Progenitor cell of endocrine pancreas (in vitro differentiated cells): ENCODE measurements around the gene NRN1L. TPM values are rescaled to one million over a fixed set of nuclear protein-coding genes. Genes with fewer than 3 reads are reported as not detected.
"Not testable (repeated sequence)": the region's sequence is repeated elsewhere in the genome, so short reads cannot be mapped to it uniquely, and the experiment has no call there.

ENCODE experiments used
- DNase-seq: peaks from one replicate; pipeline ENCODE4 v3.0.0; 2021; ENCODE audit warnings: low spot score; ENCODE audit not compliant: unreplicated experiment
- H3K27ac Mint-ChIP-seq: 2 replicates; pipeline ENCODE4 v1.8.0; 2021; ENCODE audit warnings: mild to moderate bottlenecking, moderate library complexity, mixed read lengths
- H3K27me3 Mint-ChIP-seq: 2 replicates; pipeline ENCODE4 v1.8.0; 2021; ENCODE audit warnings: mixed read lengths
- H3K36me3 Mint-ChIP-seq: 2 replicates; pipeline ENCODE4 v1.8.0; 2022; ENCODE audit warnings: mixed read lengths; ENCODE audit not compliant: insufficient read depth
- H3K4me1 Mint-ChIP-seq: 2 replicates; pipeline ENCODE4 v1.8.0; 2021; ENCODE audit warnings: low read depth, mixed read lengths
- H3K4me3 Mint-ChIP-seq: 2 replicates; pipeline ENCODE4 v1.8.0; 2021; ENCODE audit warnings: low read depth, mild to moderate bottlenecking, moderate library complexity, mixed read lengths
- H3K9me3 Mint-ChIP-seq: 2 replicates; pipeline ENCODE4 v1.8.0; 2021; ENCODE audit warnings: low read depth, mixed read lengths
- CTCF ChIP-seq: fragments of 200-600 bp; sonication (generic); IDR thresholded peaks from one replicate; pipeline ENCODE4 v1.5.0; 2021; ENCODE audit warnings: antibody characterized with exemption, mild to moderate bottlenecking; ENCODE audit not compliant: unreplicated experiment
- total RNA-seq: library from RNA; stranded (reverse); gene quantifications from 2 replicates; pipeline ENCODE4 v1.2.1, GENCODE V29; 2021

NRN1L gene
- total RNA-seq, 1 donor from 2014 or later, result not detected

DNA sequence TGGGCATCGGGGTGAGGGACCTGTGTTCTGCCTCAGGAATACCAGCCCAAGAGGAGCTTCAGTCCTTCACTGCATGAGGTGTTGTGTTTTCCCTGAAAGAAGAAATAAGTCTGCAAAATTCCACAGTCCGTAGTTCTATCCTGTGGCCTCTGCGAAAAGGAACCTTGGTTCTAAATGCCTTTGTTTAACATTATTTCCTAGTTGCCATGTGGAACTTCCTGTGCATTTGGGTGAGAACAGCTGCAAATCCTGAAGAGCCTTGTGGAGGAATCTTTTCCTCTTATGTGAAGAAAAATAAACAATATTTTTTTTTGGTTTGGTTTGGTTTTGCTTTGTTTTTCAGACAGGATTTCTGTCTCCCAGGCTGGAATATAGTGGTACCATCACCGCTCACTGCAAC lies 18.1 kb downstream of the NRN1L start:
- Mint-ChIP-seq H3K4me1 (no peaks in the 10 kb centered on the region), H3K4me3 (no peak overlapping the region), H3K27ac (peak overlapping the region; percentile 60), H3K27me3 (no peaks in the 10 kb centered on the region), H3K9me3 (no peaks in the 10 kb centered on the region), H3K36me3 (peaks cover 4% of the 10 kb centered on the region)
- TF ChIP-seq CTCF, result no peak
- no peak for DNase-seq

DNA sequence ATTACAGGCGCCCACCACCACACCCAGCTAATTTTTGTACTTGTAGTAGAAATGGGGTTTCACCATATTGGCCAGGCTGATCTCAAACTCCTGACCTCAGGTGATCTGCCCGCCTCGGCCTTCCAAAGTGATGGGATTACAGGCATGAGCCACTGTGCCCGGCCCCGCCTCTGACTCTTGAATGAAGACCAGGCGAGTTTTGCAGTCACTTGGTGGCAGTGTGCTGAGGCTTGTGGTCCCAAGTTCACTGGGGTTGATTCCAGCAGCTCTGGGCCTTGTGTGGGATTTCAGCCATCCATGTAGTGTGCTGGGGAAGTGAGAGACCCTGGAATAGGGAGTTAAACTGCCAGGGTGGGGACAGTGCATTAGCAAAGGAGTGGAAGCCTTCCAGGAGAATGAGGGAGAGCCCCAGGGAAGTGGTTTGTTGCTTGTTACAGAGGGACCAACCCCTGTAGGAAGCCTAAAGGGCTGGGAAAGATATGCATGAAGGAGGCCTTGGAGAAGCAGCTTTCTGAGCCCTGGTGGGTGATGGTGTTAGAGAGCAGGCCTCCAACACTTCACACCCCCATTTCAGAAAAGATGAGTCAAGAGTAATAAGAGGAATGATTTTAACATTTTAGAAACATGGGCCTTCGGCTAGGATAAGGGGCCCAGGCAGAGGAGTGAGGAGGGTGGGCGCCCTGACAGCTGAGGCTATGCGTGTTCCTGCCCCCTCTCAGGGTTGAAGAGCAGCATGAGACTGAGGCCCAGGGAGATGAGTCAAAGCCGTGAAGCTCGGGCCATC lies 22.9 kb downstream of the NRN1L start:
- H3K36me3 Mint-ChIP-seq, result peaks cover 8% of the 10 kb centered on the region
- no peak for DNase-seq

DNA sequence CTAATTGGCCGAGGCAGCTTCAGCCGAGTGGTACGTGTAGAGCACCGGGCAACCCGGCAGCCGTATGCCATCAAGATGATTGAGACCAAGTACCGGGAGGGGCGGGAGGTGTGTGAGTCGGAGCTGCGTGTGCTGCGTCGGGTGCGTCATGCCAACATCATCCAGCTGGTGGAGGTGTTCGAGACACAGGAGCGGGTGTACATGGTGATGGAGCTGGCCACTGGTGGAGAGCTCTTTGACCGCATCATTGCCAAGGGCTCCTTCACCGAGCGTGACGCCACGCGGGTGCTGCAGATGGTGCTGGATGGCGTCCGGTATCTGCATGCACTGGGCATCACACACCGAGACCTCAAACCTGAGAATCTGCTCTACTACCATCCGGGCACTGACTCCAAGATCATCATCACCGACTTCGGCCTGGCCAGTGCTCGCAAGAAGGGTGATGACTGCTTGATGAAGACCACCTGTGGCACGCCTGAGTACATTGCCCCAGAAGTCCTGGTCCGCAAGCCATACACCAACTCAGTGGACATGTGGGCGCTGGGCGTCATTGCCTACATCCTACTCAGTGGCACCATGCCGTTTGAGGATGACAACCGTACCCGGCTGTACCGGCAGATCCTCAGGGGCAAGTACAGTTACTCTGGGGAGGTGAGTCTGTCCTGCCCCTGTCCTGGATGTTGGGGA lies 24.5 kb downstream of the NRN1L start:
- Mint-ChIP-seq H3K36me3 (peaks cover 5% of the 10 kb centered on the region), H3K27ac (no peak overlapping the region), H3K4me3 (no peak overlapping the region), H3K9me3 (no peaks in the 10 kb centered on the region), H3K27me3 (no peaks in the 10 kb centered on the region), H3K4me1 (no peaks in the 10 kb centered on the region)
- no peak for DNase-seq
- TF ChIP-seq CTCF, result no peak

More for the DNA sequence above, 22.9 kb downstream of the NRN1L start:
- H3K4me3 Mint-ChIP-seq, result no peak overlapping the region
- H3K9me3 Mint-ChIP-seq, result no peaks in the 10 kb centered on the region
- peak overlapping the region; percentile 10 for H3K27ac Mint-ChIP-seq
- H3K4me1 Mint-ChIP-seq, result no peaks in the 10 kb centered on the region
- H3K27me3 Mint-ChIP-seq, result no peaks in the 10 kb centered on the region
- no peak for TF ChIP-seq CTCF

DNA sequence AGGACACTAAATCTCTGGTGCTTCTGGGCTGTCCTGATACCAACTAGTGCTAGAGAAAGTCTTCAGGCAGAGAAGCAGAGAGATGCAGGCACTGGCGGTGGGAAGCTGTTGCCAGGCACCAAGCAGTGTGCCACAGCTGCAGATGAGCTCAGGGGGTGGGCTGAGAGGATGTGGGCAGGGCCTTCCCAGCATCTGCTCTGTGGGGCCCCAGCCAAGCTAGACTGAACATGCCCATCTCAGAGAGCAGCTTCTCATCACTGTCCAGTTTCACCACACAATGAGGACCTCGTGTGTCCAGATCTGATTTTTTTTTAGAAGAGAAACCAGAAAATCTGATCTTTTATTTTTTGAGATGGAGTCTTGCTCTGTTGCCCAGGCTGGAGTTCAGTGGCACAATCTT lies 25.5 kb downstream of the NRN1L start:
- Mint-ChIP-seq H3K27ac (no peak overlapping the region), H3K9me3 (no peaks in the 10 kb centered on the region), H3K4me3 (no peak overlapping the region), H3K36me3 (peaks cover 5% of the 10 kb centered on the region), H3K4me1 (peaks cover 6% of the 10 kb centered on the region), H3K27me3 (no peaks in the 10 kb centered on the region)
- no peak for TF ChIP-seq CTCF
- DNase-seq, result no peak

GRCh38 chr16:67914758-67915495 lies 30.2 kb downstream of the NRN1L start:
- Mint-ChIP-seq H3K27me3 (no peaks in the 10 kb centered on the region), H3K36me3 (peaks cover 3% of the 10 kb centered on the region), H3K4me1 (peaks cover 6% of the 10 kb centered on the region), H3K4me3 (no peak overlapping the region), H3K27ac (peak overlapping the region; percentile 89), H3K9me3 (no peaks in the 10 kb centered on the region)
- DNase-seq, result no peak
- no peak for TF ChIP-seq CTCF

GRCh38 chr16:67915496-67915769 lies 30.7 kb downstream of the NRN1L start:
- not testable (repeated sequence) for DNase-seq, H3K9me3 Mint-ChIP-seq, H3K4me1 Mint-ChIP-seq, H3K27me3 Mint-ChIP-seq, H3K36me3 Mint-ChIP-seq, H3K4me3 Mint-ChIP-seq, H3K27ac Mint-ChIP-seq
